K562 (cell line): Measurements from ENCODE around the gene PRSS57. TPM values are rescaled to one million over a fixed set of nuclear protein-coding genes. Genes with fewer than 3 reads are reported as not detected.
A peak's percentile ranks its signal among the peaks of the same experiment; 100 is the strongest.

Source experiments
- ATAC-seq: fragments of 200-7000 bp; cut with Tn5 transposase; 3 replicates; pipeline ENCODE4 v1.9.1; 2020; ENCODE audit warnings: moderate library complexity
- BruUV-seq: library from RNA; stranded (reverse); fragments of 400-500 nt; replicated peaks from 2 replicates; lab custom pipeline; 2021; lab: Mats Ljungman, UMichigan
- CTCF ChIA-PET: fragments of 300-600 bp; formaldehyde crosslinking; extraction: SDS; loops from one replicate; lab custom pipeline; 2021; ENCODE audit warnings: low intra/inter-chr PET ratio; lab: Yijun Ruan, JAX
- POLR2A ChIA-PET: fragments of 300-600, 350-650 bp; sonication (Branson Sonifier 250); formaldehyde crosslinking; extraction: SDS; loops from one replicate; lab custom pipeline; 2021; ENCODE audit warnings: antibody characterized with exemption, inconsistent platforms; lab: Yijun Ruan, JAX
- DNase-seq, 4 experiments: peaks; one replicate each; pipeline versions ENCODE4 v3.0.0 to v3.0.0-alpha.2; 2011 to 2018; ENCODE audit warnings: low spot score in 3 of 4, mixed read lengths in 3 of 4; ENCODE audit errors: extremely low read depth in 1 of 4
- FAIRE-seq: peaks from 2 replicates; lab custom pipeline; 2011; peaks lifted over from hg19 to GRCh38; lab: Jason Lieb, UNC
- H2AFZ ChIP-seq: 2 replicates; pipeline ENCODE4 v1.6.0; 2011; ENCODE audit warnings: low read depth, low read length, control low read depth, inconsistent platforms
- H3K27ac ChIP-seq: fragments of 200-600 bp; 3 replicates; pipeline ENCODE4 v1.8.0; 2011; ENCODE audit warnings: low read depth, mild to moderate bottlenecking, control low read depth, inconsistent platforms, low read length, moderate library complexity, mixed read lengths; ENCODE audit errors: extremely low read depth
- H3K27me3 ChIP-seq, 2 experiments: fragments of 300-600 bp in 1 of 2; 2 replicates in 1 of 2; 3 replicates in 1 of 2; pipeline versions ENCODE4 v1.6.0 to v1.8.0; 2011; ENCODE audit warnings: inconsistent platforms in 2 of 2, low read length in 2 of 2, mild to moderate bottlenecking in 1 of 2, mixed read lengths in 1 of 2, moderate library complexity in 1 of 2; ENCODE audit not compliant: control insufficient read depth in 2 of 2, insufficient read depth in 2 of 2
- H3K36me3 ChIP-seq: fragments of 300-600 bp; 3 replicates; pipeline ENCODE4 v1.8.0; 2011; ENCODE audit warnings: mild to moderate bottlenecking, low read length, inconsistent platforms; ENCODE audit not compliant: control insufficient read depth, insufficient read depth
- H3K4me1 ChIP-seq, 2 experiments: fragments of 200-600 bp in 1 of 2; replicated peaks in 1 of 2; 2 replicates in 1 of 2; 3 replicates in 1 of 2; pipeline versions ENCODE4 v1.5.1 to v1.8.0; 2011; ENCODE audit warnings: inconsistent platforms in 2 of 2, low read length in 2 of 2, mild to moderate bottlenecking in 1 of 2, mixed read lengths in 1 of 2, moderate library complexity in 1 of 2; ENCODE audit not compliant: control insufficient read depth in 2 of 2, insufficient read depth in 2 of 2
- H3K4me2 ChIP-seq: 2 replicates; pipeline ENCODE4 v1.6.1; 2011; ENCODE audit warnings: low read length, control low read depth, inconsistent platforms, mixed read lengths; ENCODE audit not compliant: insufficient read depth
- H3K4me3 ChIP-seq: fragments of 200-600 bp; sonication (generic), shearing (Covaris generic); 2 replicates; pipeline ENCODE4 v1.5.1; 2016; ENCODE audit warnings: control low read depth, inconsistent platforms
- H3K79me2 ChIP-seq: fragments of 200-600 bp; 3 replicates; pipeline ENCODE4 v1.8.0; 2011; ENCODE audit warnings: low read length, inconsistent platforms; ENCODE audit not compliant: control insufficient read depth, insufficient read depth
- H3K9ac ChIP-seq, 2 experiments: 2 replicates each; pipeline versions ENCODE4 v1.6.0 to v1.6.1; 2011; ENCODE audit warnings: low read depth in 2 of 2, low read length in 2 of 2, control low read depth in 1 of 2, inconsistent platforms in 1 of 2, mild to moderate bottlenecking in 1 of 2, mixed read lengths in 1 of 2; ENCODE audit not compliant: insufficient read depth in 1 of 2
- H3K9me1 ChIP-seq: one replicate; pipeline ENCODE4 v1.6.0; 2011; ENCODE audit warnings: inconsistent platforms, mild to moderate bottlenecking, low read length, moderate library complexity; ENCODE audit not compliant: control insufficient read depth, insufficient read depth
- H3K9me3 ChIP-seq: replicated peaks from 2 replicates; pipeline ENCODE4 v1.5.1; 2011; ENCODE audit warnings: low read depth, low read length, inconsistent platforms; ENCODE audit not compliant: control insufficient read depth, insufficient read depth
- H4K20me1 ChIP-seq: replicated peaks from 2 replicates; pipeline ENCODE4 v1.6.1; 2011; ENCODE audit warnings: low read length, inconsistent platforms, mixed read lengths; ENCODE audit not compliant: control insufficient read depth, insufficient read depth
- BRF1 ChIP-seq: IDR thresholded peaks from 3 replicates; pipeline ENCODE4 v1.6.1; 2011; ENCODE audit warnings: borderline replicate concordance, mild to moderate bottlenecking; ENCODE audit not compliant: insufficient read length; ENCODE audit errors: extremely low read depth
- EHMT2 ChIP-seq: fragments of 450-650 bp; IDR thresholded peaks from 2 replicates; pipeline ENCODE4 v1.6.1; 2018; ENCODE audit warnings: antibody characterized with exemption
- ETS1 ChIP-seq: conservative IDR thresholded peaks from 2 replicates; pipeline ENCODE4 v1.6.1; 2011; ENCODE audit warnings: low read depth, mild to moderate bottlenecking, low read length; ENCODE audit not compliant: control insufficient read depth
- HMGN3 ChIP-seq: IDR thresholded peaks from 2 replicates; pipeline ENCODE4 v1.6.1; 2011; ENCODE audit warnings: borderline replicate concordance, low read depth, mild to moderate bottlenecking, mixed read lengths, low read length; ENCODE audit not compliant: insufficient read length; ENCODE audit errors: extremely low read depth
- NEUROD1 ChIP-seq: fragments of 150-350 bp; IDR thresholded peaks from 2 replicates; pipeline ENCODE4 v1.6.1; 2014; ENCODE audit warnings: borderline replicate concordance, low read length, low read depth; ENCODE audit not compliant: partially characterized antibody
- POLR2A ChIP-seq: fragments of 450-650 bp; conservative IDR thresholded peaks from 2 replicates; pipeline ENCODE4 v1.6.1; 2016
- PRPF4 ChIP-seq: fragments of 200-400 bp; formaldehyde crosslinking; IDR thresholded peaks from one replicate; pipeline ENCODE4 v1.6.1; 2017; ENCODE audit warnings: low read length, low read depth, mild to moderate bottlenecking; ENCODE audit not compliant: insufficient read depth, poor library complexity, severe bottlenecking
- SMAD2 ChIP-seq: fragments of 150-350 bp; IDR thresholded peaks from 2 replicates; pipeline ENCODE4 v1.6.1; 2014; ENCODE audit warnings: low read depth, mild to moderate bottlenecking, low read length
- STAT5B ChIP-seq: fragments of 250-450 bp; sonication (Bioruptor Pico); IDR thresholded peaks from 2 replicates; pipeline ENCODE4 v1.8.0; 2021; ENCODE audit warnings: mild to moderate bottlenecking, inconsistent platforms
- TFAP4 ChIP-seq: sonication (generic); formaldehyde crosslinking; IDR thresholded peaks from 2 replicates; pipeline ENCODE4 v1.8.0; 2022; ENCODE audit warnings: missing genetic modification reagents, mild to moderate bottlenecking, moderate library complexity, borderline replicate concordance
- WGBS: fragments of 100-300 bp; shearing (Covaris generic); methylation state at CpG from one replicate; pipeline ENCODE4 v1.1.6; 2016; ENCODE audit warnings: low coverage, mixed read lengths; ENCODE audit not compliant: insufficient coverage; ENCODE audit errors: missing lambda C conversion rate; 5-methylcytosine and 5-hydroxymethylcytosine counted together
- in situ Hi-C: fragments of 300-500 bp; cut with MboI; formaldehyde crosslinking; loops from 4 replicates; pipeline ENCODE4 v1.15.0; 2018; ENCODE audit warnings: inconsistent platforms, mixed read lengths
- intact Hi-C: fragments of 100-400 bp; cut with micrococcal nuclease; formaldehyde crosslinking; loops from 2 replicates; pipeline ENCODE4 v1.14.2; 2022
- polyA plus RNA-seq, 8 experiments: library from polyadenylated mRNA; depleted of rRNA in 4 of 8; stranded (reverse) in 5 of 8; unstranded in 3 of 8; fragments of >200 nt; fragmentation: Nextera tagmentation in 2 of 8; fragmentation: Illumina TruSeq in 1 of 8; extraction: Ambion mirVana in 2 of 8; extraction: Trizol in 1 of 8; gene quantifications; 2 replicates each; pipeline versions ENCODE4 v1.2.1 to v1.2.3, GENCODE V29; 2011 to 2014; ENCODE audit warnings: inconsistent platforms in 1 of 8, missing spikeins in 1 of 8
- total RNA-seq, 7 experiments: library from RNA; depleted of rRNA in 6 of 7; stranded (reverse); fragments of >200 nt in 6 of 7; fragmentation: Illumina TruSeq in 2 of 7; extraction: Trizol in 2 of 7; gene quantifications; 2 replicates each; pipeline versions ENCODE4 v1.2.1 to v1.2.3, GENCODE V29; 2011 to 2021; ENCODE audit warnings: low replicate concordance in 1 of 7
- TF ChIP-seq, protein P1 (sequence below): IDR thresholded peaks from 2 replicates; pipeline ENCODE4 v1.6.1; 2014; ENCODE audit warnings: antibody characterized with exemption
- TF ChIP-seq, protein P2 (sequence below), 2 experiments: fragments of 150-350 bp in 1 of 2; IDR thresholded peaks; 2 replicates each; pipeline ENCODE4 v1.6.1; 2012 to 2016; ENCODE audit warnings: low read depth in 2 of 2, low read length in 2 of 2, mild to moderate bottlenecking in 1 of 2, moderate library complexity in 1 of 2

The PRSS57 gene
- total and polyA plus RNA-seq, 9 of the 15 experiments (the other 6 are each of a cell fraction or from before 2014, with no cell fraction given): 0.06 to 2.5 (median 1.3) TPM; not detected in 3

DNA sequence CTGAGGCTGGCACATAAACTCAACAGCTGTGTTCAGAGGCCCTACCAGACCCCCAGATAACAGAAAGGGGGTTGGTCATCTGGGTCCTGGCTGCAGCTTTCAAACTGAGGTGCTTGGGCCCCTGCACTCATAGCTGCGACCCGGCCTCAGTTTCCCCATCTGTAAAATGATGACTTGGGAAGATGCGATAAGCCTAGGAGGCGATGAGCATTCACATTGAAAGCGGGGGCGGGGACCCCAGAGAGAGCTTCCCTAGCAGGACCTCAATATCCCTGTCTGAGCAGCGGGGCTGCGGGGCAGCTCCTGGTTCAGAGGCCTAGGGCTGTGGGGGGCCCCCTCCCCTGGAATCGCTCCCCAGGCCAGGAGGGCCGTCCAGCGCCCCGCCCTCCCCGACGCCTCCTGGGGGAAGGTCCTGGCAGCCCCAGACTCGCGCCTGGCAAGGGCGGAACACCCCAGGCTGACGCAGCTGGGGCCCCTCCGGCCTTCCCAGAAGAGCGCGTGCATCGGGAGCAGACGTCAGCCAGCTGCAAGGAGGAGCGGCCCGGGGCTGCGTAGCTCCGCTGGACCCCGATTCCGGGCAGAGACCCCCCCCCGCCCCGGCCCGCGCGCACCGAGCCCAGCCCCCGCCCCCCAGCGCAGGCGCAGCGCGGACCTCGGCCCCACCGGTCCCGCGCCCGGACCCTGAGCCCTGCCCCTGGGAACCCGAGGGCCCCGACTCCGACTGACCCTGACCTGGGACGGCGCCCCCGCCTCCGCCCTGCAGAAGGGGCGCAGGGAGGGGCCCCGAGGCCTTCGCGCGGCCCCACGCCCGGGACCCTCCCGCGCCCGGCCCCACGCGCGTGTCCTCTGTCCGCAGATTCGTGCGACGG, 15.6 kb downstream of the PRSS57 start:
- Histone ChIP-seq H3K9me1 (peaks cover 10% of the 10 kb centered on the region), H3K9ac (peak overlapping the region; percentile 82 to 97), H3K36me3 (no peaks in the 10 kb centered on the region), H4K20me1 (no peaks in the 10 kb centered on the region), H3K27me3 (no peaks in the 10 kb centered on the region; a peak in 1 of 5 replicates), H3K4me3 (peak overlapping the region; percentile 94), H2AFZ (peak overlapping the region; percentile 89), H3K4me2 (peak overlapping the region; percentile 80), H3K9me3 (no peaks in the 10 kb centered on the region), H3K27ac (peak overlapping the region; percentile 94), H3K4me1 (peaks cover 5 to 76% of the 10 kb centered on the region in 2 experiments), H3K79me2 (peaks cover 8% of the 10 kb centered on the region)
- ATAC-seq (peak; percentile 20), DNase-seq (peak; percentile 61 to 69 (median 67)), FAIRE-seq (no peak)
- ChIA-PET POLR2A (interaction anchor here (0.7 to 1.3 kb wide), 3 partner anchors 10 to 310 kb away, joined by 3 to 8 read pairs (median 5); partner anchors contain the start of gene RNF126), CTCF (interaction anchor here (0.8 kb wide), 1 partner anchor 15 kb away, joined by 3 read pairs; no protein-coding TSS in a partner anchor)
- 5% methylated on average over 25 of the region's 69 CpGs for WGBS
- intact Hi-C loops (loop anchor here (1.0 kb wide), 1 partner anchor 24 kb away; no protein-coding TSS in a partner anchor), in situ Hi-C loops (no loop called here)
- BruUV-seq: TSS peak; percentile 82
- TF ChIP-seq POLR2A (no peak), EHMT2 (no peak), STAT5B (no peak), BRF1 (no peak), HMGN3 (no peak), NEUROD1 (peak; percentile 9), SMAD2 (no peak), ETS1 (no peak), TFAP4 (CRISPR knock-in tag) (peak; percentile 49; the same call in 1 of the 2 replicates), PRPF4 (peak; percentile 44)
- TF ChIP-seq, protein P1, sequence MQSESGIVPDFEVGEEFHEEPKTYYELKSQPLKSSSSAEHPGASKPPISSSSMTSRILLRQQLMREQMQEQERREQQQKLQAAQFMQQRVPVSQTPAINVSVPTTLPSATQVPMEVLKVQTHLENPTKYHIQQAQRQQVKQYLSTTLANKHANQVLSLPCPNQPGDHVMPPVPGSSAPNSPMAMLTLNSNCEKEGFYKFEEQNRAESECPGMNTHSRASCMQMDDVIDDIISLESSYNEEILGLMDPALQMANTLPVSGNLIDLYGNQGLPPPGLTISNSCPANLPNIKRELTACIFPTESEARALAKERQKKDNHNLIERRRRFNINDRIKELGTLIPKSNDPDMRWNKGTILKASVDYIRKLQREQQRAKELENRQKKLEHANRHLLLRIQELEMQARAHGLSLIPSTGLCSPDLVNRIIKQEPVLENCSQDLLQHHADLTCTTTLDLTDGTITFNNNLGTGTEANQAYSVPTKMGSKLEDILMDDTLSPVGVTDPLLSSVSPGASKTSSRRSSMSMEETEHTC: no peak
- TF ChIP-seq, protein P2, sequence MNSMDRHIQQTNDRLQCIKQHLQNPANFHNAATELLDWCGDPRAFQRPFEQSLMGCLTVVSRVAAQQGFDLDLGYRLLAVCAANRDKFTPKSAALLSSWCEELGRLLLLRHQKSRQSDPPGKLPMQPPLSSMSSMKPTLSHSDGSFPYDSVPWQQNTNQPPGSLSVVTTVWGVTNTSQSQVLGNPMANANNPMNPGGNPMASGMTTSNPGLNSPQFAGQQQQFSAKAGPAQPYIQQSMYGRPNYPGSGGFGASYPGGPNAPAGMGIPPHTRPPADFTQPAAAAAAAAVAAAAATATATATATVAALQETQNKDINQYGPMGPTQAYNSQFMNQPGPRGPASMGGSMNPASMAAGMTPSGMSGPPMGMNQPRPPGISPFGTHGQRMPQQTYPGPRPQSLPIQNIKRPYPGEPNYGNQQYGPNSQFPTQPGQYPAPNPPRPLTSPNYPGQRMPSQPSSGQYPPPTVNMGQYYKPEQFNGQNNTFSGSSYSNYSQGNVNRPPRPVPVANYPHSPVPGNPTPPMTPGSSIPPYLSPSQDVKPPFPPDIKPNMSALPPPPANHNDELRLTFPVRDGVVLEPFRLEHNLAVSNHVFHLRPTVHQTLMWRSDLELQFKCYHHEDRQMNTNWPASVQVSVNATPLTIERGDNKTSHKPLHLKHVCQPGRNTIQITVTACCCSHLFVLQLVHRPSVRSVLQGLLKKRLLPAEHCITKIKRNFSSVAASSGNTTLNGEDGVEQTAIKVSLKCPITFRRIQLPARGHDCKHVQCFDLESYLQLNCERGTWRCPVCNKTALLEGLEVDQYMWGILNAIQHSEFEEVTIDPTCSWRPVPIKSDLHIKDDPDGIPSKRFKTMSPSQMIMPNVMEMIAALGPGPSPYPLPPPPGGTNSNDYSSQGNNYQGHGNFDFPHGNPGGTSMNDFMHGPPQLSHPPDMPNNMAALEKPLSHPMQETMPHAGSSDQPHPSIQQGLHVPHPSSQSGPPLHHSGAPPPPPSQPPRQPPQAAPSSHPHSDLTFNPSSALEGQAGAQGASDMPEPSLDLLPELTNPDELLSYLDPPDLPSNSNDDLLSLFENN (IDR thresholded peaks at IDR 0.05; ENCODE audit: low read depth in 2 of 2, low read length in 2 of 2): no peak
